HG02678 (cell line): Measurements from ENCODE around the gene STAM.

ENCODE experiments used
- ATAC-seq: cut with Tn5 transposase; IDR thresholded peaks from one replicate; pipeline ENCODE4 v1.9.1; 2021; ENCODE audit warnings: mild to moderate bottlenecking, moderate library complexity; ENCODE audit not compliant: unreplicated experiment

The STAM gene

DNA sequence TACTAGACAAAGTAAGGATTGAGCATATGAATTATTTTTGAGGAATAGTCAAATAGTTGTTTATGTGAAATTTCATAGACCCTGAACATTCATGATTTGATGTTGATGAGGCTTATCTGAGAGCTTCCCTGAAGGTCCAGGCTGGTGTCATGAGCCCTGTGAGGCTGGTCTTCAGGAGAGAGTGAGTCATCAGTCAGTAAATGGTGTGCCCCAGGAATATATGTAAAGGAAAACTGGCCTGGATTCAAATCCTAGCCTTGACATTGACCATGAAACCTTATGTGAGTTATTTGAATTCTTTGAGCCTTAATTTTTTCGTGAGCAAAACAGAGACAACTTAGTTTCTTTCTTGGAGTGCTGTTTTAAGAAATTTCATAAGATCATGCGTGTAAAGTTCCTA lies 114.2 kb downstream of the STAM start:
- no peak for ATAC-seq

DNA sequence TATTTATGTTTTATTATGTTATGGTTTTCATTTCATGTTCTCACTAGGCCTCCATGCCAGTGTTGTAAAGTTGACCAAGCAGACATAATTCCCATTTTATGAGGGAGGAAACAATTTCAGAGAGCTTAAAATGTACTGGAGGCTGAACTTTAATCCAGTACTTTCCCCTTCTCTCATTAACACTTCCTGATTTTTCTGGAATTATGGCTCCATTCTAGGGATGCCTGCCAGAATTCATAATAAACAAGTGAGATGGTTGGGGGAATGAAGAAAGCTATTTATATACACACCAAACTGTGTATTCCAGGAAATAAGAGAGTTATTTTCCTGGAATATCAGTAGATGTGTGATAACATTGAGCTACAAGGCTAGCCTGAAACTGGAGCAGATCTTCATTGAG lies 114.9 kb downstream of the STAM start:
- ATAC-seq = no peak

DNA sequence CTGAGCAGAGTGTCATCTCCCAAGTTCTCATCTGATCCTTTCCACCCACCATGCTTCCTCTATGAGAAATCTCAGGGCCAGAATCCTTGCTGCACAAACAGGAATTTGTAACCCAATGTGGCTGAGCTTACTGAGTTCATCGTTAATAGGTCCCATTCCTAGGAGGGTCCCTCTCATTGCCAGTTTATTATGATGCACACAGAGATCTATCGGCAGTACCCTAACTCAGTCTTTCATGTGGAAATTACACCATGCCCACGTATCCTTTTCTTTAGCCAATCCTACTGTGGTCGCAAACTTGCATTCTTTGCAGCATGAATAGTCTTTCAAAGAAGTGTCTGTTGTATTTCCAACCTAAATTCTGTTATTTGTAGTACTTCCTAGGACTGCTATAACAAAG lies 120.2 kb downstream of the STAM start:
- no peak for ATAC-seq

DNA sequence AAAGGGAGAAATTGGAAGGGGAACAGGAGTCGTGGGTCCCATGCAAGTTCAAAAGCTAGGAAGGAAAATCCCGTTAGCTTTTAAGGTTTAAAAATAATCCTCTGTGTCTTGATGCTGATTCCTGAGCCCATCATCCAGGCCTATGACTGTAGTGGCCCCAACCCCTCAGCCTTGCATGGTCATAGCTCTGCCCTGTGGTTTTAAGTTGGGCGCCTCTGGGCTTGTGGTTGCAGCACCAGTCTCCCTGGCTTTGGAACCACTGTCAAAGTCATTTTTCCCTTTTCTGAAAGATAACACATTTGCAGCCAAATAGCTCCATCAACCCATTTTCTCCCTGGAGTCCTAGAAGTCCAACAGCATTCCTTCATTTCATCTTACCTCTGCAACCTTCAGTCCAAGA lies 121.7 kb downstream of the STAM start:
- ATAC-seq = no peak
